Coronary artery (tissue), 2 donors: Measurements from ENCODE around the gene MSH3.
"Not testable (repeated sequence)": the region's sequence is repeated elsewhere in the genome, so short reads cannot be mapped to it uniquely, and the experiment has no call there.

Source experiments
- DNase-seq: peaks from one replicate; pipeline ENCODE4 v3.0.0-alpha.2; 2017; ENCODE audit warnings: low spot score
- H3K27ac ChIP-seq, 2 donors: fragments of 200-600 bp; sonication (generic); one replicate each; pipeline ENCODE4 v1.5.1; 2016 to 2019
- H3K4me3 ChIP-seq: fragments of 200-600 bp; sonication (generic); 2 replicates; pipeline ENCODE4 v1.5.1; 2016; ENCODE audit warnings: mild to moderate bottlenecking, moderate library complexity
- CTCF ChIP-seq: fragments of 200-600 bp; sonication (generic); IDR thresholded peaks from one replicate; pipeline ENCODE4 v1.5.1; 2019; ENCODE audit warnings: antibody characterized with exemption

MSH3 gene

GRCh38 chr5:80736730-80737129 is 82.3 kb downstream of the MSH3 start:
- Histone ChIP-seq H3K27ac (no peak overlapping the region), H3K4me3 (no peak overlapping the region)
- no peak for DNase-seq
- no peak for TF ChIP-seq CTCF

- no peak overlapping the region for H3K27ac ChIP-seq
- no peak overlapping the region for H3K4me3 ChIP-seq
- no peak for TF ChIP-seq CTCF
- no peak for DNase-seq
These were observed 84.0 kb downstream of the MSH3 start for GRCh38 chr5:80738466-80738865.

GRCh38 chr5:80739057-80739456 is 84.6 kb downstream of the MSH3 start:
- H3K27ac ChIP-seq, result no peak overlapping the region
- no peak for TF ChIP-seq CTCF
- no peak for DNase-seq
- H3K4me3 ChIP-seq, result no peak overlapping the region

- Histone ChIP-seq H3K27ac (no peak overlapping the region), H3K4me3 (no peak overlapping the region)
- TF ChIP-seq CTCF, result no peak
- DNase-seq, result no peak
These were observed 85.0 kb downstream of the MSH3 start for GRCh38 chr5:80739496-80739895.

- no peak overlapping the region for H3K27ac ChIP-seq
- DNase-seq, result no peak
- no peak overlapping the region for H3K4me3 ChIP-seq
- TF ChIP-seq CTCF, result no peak
These were observed 85.4 kb downstream of the MSH3 start for GRCh38 chr5:80739898-80740297.

- not testable (repeated sequence) for H3K4me3 ChIP-seq, H3K27ac ChIP-seq, DNase-seq
These were observed 86.0 kb downstream of the MSH3 start for GRCh38 chr5:80740488-80740887.

GRCh38 chr5:80740999-80741398 is 86.5 kb downstream of the MSH3 start:
- H3K27ac ChIP-seq, result no peak overlapping the region
- no peak overlapping the region for H3K4me3 ChIP-seq
- no peak for DNase-seq
- TF ChIP-seq CTCF, result no peak

- H3K4me3 ChIP-seq, result no peak overlapping the region
- DNase-seq, result no peak
- no peak overlapping the region for H3K27ac ChIP-seq
- TF ChIP-seq CTCF, result no peak
These were observed 89.7 kb downstream of the MSH3 start for GRCh38 chr5:80744149-80744548.
